ENCODE measurements around the gene CSTPP1. TPM values are rescaled to one million over a fixed set of nuclear protein-coding genes. Genes with fewer than 3 reads are reported as not detected.
"Not testable (repeated sequence)": the region's sequence is repeated elsewhere in the genome, so short reads cannot be mapped to it uniquely, and the experiment has no call there.

Gene CSTPP1
- total RNA-seq, 1 donor: 5.8 TPM

- H3K4me3 ChIP-seq (ENCODE audit: low read length): no peak overlapping the region
- no peaks in the 10 kb centered on the region for H3K4me1 ChIP-seq (ENCODE audit: insufficient read depth, low read length)
- H3K27me3 ChIP-seq (ENCODE audit: insufficient read depth, low read length): no peaks in the 10 kb centered on the region
- H3K9me3 ChIP-seq (ENCODE audit: low read depth, low read length): no peaks in the 10 kb centered on the region
These were observed 46.4 kb downstream of the CSTPP1 start for GRCh38 chr11:46982797-46983452.

GRCh38 chr11:46983598-46983997, 47.0 kb downstream of the CSTPP1 start:
- no peak overlapping the region for H3K4me3 ChIP-seq (ENCODE audit: low read length)
- no peaks in the 10 kb centered on the region for H3K27me3 ChIP-seq (ENCODE audit: insufficient read depth, low read length)
- H3K4me1 ChIP-seq (ENCODE audit: insufficient read depth, low read length): no peaks in the 10 kb centered on the region
- H3K9me3 ChIP-seq (ENCODE audit: low read depth, low read length): no peaks in the 10 kb centered on the region

- no peak overlapping the region for H3K4me3 ChIP-seq (ENCODE audit: low read length)
- H3K9me3 ChIP-seq (ENCODE audit: low read depth, low read length): no peaks in the 10 kb centered on the region
- H3K4me1 ChIP-seq (ENCODE audit: insufficient read depth, low read length): no peaks in the 10 kb centered on the region
- no peaks in the 10 kb centered on the region for H3K27me3 ChIP-seq (ENCODE audit: insufficient read depth, low read length)
These were observed 48.0 kb downstream of the CSTPP1 start for GRCh38 chr11:46984548-46984947.

GRCh38 chr11:46984987-46985386, 48.4 kb downstream of the CSTPP1 start:
- H3K9me3 ChIP-seq (ENCODE audit: low read depth, low read length): no peaks in the 10 kb centered on the region
- H3K27me3 ChIP-seq (ENCODE audit: insufficient read depth, low read length): no peaks in the 10 kb centered on the region
- H3K4me3 ChIP-seq (ENCODE audit: low read length): no peak overlapping the region
- H3K4me1 ChIP-seq (ENCODE audit: insufficient read depth, low read length): no peaks in the 10 kb centered on the region

GRCh38 chr11:46987183-46987582, 50.6 kb downstream of the CSTPP1 start:
- Histone ChIP-seq H3K4me1 (ENCODE audit: insufficient read depth, low read length) (no peaks in the 10 kb centered on the region), H3K27me3 (ENCODE audit: insufficient read depth, low read length) (no peaks in the 10 kb centered on the region), H3K9me3 (ENCODE audit: low read depth, low read length) (no peaks in the 10 kb centered on the region), H3K4me3 (ENCODE audit: low read length) (no peak overlapping the region)

GRCh38 chr11:46989810-46990487, 53.4 kb downstream of the CSTPP1 start:
- H3K4me3 ChIP-seq (ENCODE audit: low read length); H3K9me3 ChIP-seq (ENCODE audit: low read depth, low read length); H3K4me1 ChIP-seq (ENCODE audit: insufficient read depth, low read length); H3K27me3 ChIP-seq (ENCODE audit: insufficient read depth, low read length): not testable (repeated sequence)

- Histone ChIP-seq H3K4me3 (ENCODE audit: low read length) (no peak overlapping the region), H3K27me3 (ENCODE audit: insufficient read depth, low read length) (no peaks in the 10 kb centered on the region), H3K4me1 (ENCODE audit: insufficient read depth, low read length) (no peaks in the 10 kb centered on the region), H3K9me3 (ENCODE audit: low read depth, low read length) (no peaks in the 10 kb centered on the region)
These were observed 54.8 kb downstream of the CSTPP1 start for GRCh38 chr11:46991391-46991790.

GRCh38 chr11:46992386-46992785, 55.8 kb downstream of the CSTPP1 start:
- H3K27me3 ChIP-seq (ENCODE audit: insufficient read depth, low read length); H3K4me3 ChIP-seq (ENCODE audit: low read length); H3K9me3 ChIP-seq (ENCODE audit: low read depth, low read length); H3K4me1 ChIP-seq (ENCODE audit: insufficient read depth, low read length): not testable (repeated sequence)

- H3K27me3 ChIP-seq (ENCODE audit: insufficient read depth, low read length); H3K4me3 ChIP-seq (ENCODE audit: low read length); H3K9me3 ChIP-seq (ENCODE audit: low read depth, low read length); H3K4me1 ChIP-seq (ENCODE audit: insufficient read depth, low read length): not testable (repeated sequence)
These were observed 61.2 kb downstream of the CSTPP1 start for GRCh38 chr11:46997796-46998195.

GRCh38 chr11:46999217-46999616, 62.7 kb downstream of the CSTPP1 start:
- Histone ChIP-seq H3K27me3 (ENCODE audit: insufficient read depth, low read length) (no peaks in the 10 kb centered on the region), H3K9me3 (ENCODE audit: low read depth, low read length) (no peaks in the 10 kb centered on the region), H3K4me1 (ENCODE audit: insufficient read depth, low read length) (peaks cover 21% of the 10 kb centered on the region), H3K4me3 (ENCODE audit: low read length) (no peak overlapping the region)

GRCh38 chr11:47000033-47000432, 63.5 kb downstream of the CSTPP1 start:
- H3K4me3 ChIP-seq (ENCODE audit: low read length): no peak overlapping the region
- H3K4me1 ChIP-seq (ENCODE audit: insufficient read depth, low read length): peaks cover 28% of the 10 kb centered on the region
- H3K9me3 ChIP-seq (ENCODE audit: low read depth, low read length): no peaks in the 10 kb centered on the region
- no peaks in the 10 kb centered on the region for H3K27me3 ChIP-seq (ENCODE audit: insufficient read depth, low read length)

- Histone ChIP-seq H3K4me3 (ENCODE audit: low read length) (no peak overlapping the region), H3K4me1 (ENCODE audit: insufficient read depth, low read length) (peaks cover 28% of the 10 kb centered on the region), H3K27me3 (ENCODE audit: insufficient read depth, low read length) (no peaks in the 10 kb centered on the region), H3K9me3 (ENCODE audit: low read depth, low read length) (no peaks in the 10 kb centered on the region)
These were observed 65.2 kb downstream of the CSTPP1 start for GRCh38 chr11:47001781-47002181.

- Histone ChIP-seq H3K27me3 (ENCODE audit: insufficient read depth, low read length) (no peaks in the 10 kb centered on the region), H3K9me3 (ENCODE audit: low read depth, low read length) (no peaks in the 10 kb centered on the region), H3K4me1 (ENCODE audit: insufficient read depth, low read length) (peaks cover 28% of the 10 kb centered on the region), H3K4me3 (ENCODE audit: low read length) (no peak overlapping the region)
These were observed 65.8 kb downstream of the CSTPP1 start for GRCh38 chr11:47002390-47002789.

- H3K4me3 ChIP-seq (ENCODE audit: low read length): no peak overlapping the region
These were observed 66.8 kb downstream of the CSTPP1 start for GRCh38 chr11:47003180-47003877.

GRCh38 chr11:47004595-47005033, 68.1 kb downstream of the CSTPP1 start:
- H3K9me3 ChIP-seq (ENCODE audit: low read depth, low read length): no peaks in the 10 kb centered on the region

More at GRCh38 chr11:47003180-47003877, 66.8 kb downstream of the CSTPP1 start:
- Histone ChIP-seq H3K4me1 (ENCODE audit: insufficient read depth, low read length) (peaks cover 28% of the 10 kb centered on the region), H3K9me3 (ENCODE audit: low read depth, low read length) (no peaks in the 10 kb centered on the region), H3K27me3 (ENCODE audit: insufficient read depth, low read length) (no peaks in the 10 kb centered on the region)

More at GRCh38 chr11:47004595-47005033, 68.1 kb downstream of the CSTPP1 start:
- peaks cover 28% of the 10 kb centered on the region for H3K4me1 ChIP-seq (ENCODE audit: insufficient read depth, low read length)
- H3K4me3 ChIP-seq (ENCODE audit: low read length): no peak overlapping the region
- no peaks in the 10 kb centered on the region for H3K27me3 ChIP-seq (ENCODE audit: insufficient read depth, low read length)
